T follicular helper cell (primary cell): ENCODE results near the gene INCA1.
A peak's percentile ranks its signal among the peaks of the same experiment; 100 is the strongest.
"Not testable (repeated sequence)": the region's sequence is repeated elsewhere in the genome, so short reads cannot be mapped to it uniquely, and the experiment has no call there.

Experiments
- DNase-seq: peaks from one replicate; pipeline ENCODE4 v3.0.0-alpha.2; 2020; ENCODE audit warnings: low read depth
- total RNA-seq, 2 experiments: gene quantifications; one replicate each; lab custom pipeline; 2026; lab: John Stamatoyannopoulos, UW

The INCA1 gene, protein sequence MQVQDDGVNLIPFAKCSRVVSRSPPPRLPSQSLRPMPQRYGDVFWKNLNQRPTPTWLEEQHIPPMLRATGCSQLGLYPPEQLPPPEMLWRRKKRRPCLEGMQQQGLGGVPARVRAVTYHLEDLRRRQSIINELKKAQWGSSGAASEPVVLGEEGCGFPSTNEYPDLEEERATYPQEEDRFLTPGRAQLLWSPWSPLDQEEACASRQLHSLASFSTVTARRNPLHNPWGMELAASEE
- total RNA-seq: 0 to 0.18 reads per million in 2 experiments

DNA sequence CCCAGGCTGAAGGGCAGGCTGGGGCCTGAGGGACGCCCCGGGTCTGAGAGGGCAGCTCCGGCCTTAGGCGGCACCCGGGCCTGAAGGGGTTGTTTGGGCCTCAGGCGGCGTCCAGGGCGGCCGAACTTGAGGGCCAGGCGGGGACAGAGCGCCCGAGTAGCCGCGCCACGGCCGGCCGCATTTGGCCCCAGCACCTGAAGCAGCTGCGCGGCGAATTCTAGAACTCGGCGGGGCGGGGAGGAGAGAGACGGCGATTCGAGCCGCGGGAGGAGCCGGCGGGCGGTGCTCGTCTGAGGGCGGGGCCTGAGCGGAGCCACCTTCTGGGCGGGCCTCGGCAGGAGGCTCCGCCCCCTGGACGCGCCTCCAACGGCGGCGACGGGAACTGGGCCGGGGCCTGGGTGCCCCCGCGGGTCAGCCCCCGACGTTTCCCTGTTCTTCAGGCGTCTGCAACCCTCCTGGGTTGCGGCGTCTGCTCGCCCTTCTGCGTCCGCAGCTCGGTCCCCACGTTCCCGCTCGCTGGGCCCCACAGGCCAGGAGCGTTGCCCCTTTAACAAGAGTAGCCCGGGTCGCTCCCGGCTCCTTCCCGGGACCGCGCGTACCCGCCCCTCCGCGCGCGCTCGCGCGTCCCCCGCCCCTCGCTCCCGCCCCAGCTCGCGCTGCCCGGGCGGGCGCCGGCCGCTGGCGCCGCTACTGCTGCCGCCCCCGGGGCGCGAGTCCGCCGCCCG lies at the start of gene INCA1, which contains the start of gene KIF1C:
INCA1 (minus strand) TSS at position 221 of the 725 bp plus-strand sequence. CDS start 3,085 bp downstream, outside the sequence.
KIF1C (plus strand) TSS at position 649 of the 725 bp plus-strand sequence. CDS start 2,297 bp downstream, outside the sequence.
- peak; percentile 86 for DNase-seq

DNA sequence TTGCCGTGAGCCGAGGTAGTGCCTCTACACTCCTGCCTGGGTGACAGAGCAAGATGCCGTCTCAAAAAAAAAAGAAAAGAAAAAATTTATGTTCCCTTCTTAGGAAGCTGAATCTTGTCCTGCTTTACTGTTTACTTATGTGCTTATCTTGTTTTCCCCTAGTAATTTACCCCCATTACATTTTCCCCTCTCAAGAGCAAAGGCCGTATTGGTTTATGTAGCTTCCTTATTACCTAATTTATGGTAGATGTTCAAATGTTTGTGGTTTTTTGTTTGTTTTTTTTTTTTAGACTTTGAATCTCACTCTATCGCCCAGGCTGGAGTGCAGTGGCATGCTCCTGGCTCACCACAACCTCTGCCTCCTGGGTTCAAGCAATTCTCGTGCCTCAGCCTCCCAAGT lies 48.2 kb upstream of the INCA1 start:
- DNase-seq: no peak

DNA sequence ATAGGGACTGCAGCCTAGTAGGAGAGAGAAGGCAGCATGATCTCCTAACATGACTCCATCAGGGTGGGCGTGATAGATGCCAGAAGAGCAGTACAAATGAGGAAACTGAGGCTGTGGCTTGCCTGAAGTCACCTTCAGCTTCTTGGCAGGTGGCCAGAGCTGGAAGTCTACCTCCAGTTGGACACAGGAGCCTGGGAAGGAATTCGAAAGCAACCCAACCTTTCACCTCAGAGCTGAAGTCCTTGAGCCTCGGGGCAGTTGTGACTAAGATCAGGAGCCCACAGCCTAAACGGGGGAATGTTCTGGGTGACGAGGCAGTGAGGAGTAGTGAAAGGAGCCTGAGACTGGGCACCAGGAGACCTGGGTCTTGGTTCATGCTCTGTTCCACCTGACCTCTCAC lies 47.3 kb upstream of the INCA1 start:
- DNase-seq: no peak

DNA sequence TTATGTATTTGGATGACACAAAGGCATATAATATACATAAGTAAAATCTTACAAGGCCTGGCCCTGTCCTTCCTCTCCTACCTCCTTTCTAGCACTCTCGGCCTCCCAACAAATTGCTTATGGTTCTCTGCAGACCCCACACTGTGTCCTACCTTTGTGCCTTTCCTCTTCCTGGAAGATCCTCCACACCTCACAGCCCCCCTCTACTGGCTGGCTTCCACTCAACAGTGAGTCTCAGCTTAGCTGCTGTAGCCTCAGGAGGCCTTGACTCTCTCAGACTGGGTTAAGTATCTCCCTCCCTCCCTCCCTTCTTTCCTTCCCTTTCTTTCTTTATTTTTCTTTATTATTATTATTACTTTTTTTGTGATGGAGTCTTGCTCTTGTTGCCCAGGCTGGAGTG lies 46.2 kb upstream of the INCA1 start:
- no peak for DNase-seq

DNA sequence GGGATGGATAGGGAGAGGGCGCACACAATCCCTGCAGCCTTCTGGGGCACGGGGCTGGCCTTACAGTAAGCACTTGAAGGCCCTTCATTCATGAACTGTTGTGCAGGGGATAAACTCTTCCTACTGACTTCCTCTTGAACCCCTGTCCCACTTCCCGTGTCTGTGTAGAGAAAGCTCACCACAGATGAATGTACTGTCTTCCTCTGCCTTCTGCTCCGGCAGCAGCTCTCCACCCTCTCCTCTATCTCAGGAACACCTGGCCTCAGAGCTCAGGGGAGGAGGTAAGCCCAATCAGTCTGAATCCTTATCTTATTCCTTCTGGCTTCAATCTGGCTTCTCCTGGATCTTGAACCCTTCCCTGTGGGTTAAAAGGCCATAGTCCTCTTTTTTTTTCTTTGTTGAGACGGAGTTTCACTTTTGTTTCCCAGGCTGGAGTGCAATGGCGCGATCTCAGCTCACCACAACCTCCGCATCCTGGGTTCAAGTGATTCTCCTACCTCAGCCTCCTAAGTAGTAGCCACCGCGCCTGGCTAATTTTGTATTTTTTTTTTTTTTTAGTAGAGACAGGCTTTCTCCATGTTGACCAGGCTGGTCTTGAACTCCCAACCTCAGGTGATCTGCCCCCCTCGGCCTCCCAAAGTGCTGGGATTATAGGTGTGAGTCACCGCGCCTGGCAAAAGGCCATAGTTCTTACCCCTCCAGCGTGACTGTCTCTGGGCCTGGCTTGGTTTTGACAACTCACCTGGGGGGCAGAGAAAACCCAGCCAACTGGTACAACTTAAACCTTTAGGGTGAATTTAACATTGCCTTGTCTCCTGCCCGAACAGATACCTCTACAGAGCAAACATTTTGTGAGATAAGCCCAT lies 45.1 kb upstream of the INCA1 start:
- DNase-seq: no peak

DNA sequence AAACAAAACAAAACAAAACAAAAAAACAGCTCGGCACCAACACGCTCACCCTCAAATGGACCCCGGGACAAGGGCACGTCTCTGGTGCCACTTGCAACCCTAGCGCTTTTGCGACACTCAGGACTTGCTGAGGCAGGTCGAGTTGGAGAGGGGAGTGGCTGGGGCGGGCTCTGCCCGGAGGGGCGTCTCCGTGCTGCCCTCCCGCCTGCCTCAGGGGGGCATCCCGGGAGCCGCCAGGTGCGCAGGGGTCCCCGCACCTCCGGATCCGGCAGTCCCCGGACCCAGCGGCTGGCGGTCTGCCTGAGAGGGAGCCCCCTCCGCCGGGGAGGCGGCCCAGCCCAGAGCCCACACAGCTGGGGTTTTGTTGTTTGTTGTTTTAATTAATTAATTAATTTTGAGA lies 38.0 kb upstream of the INCA1 start, which contains the start of gene SLC52A1:
SLC52A1 (minus strand) TSS at position 112 of the 400 bp plus-strand sequence. CDS start 820 bp downstream, outside the sequence.
- DNase-seq: no peak

DNA sequence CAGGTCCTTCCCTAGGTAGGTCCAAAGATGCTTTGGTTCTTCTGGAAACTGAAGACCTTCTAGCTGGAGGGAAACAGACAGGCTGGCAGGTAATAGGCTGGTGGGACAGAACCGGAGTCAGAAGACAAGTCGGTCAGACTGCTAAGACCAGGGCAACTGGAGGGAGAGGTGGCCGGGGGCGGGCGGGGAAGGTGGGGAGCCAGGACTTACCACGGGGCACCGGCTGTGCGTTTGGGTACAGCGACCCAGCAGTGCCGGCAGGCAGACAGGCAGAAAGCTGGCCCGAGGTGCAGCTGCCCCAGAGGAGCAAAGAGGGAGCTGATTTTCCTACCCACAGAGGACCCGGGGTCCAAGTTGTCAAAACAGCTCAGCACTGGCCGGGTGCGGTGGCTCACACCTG lies 37.3 kb upstream of the INCA1 start:
- DNase-seq: no peak

DNA sequence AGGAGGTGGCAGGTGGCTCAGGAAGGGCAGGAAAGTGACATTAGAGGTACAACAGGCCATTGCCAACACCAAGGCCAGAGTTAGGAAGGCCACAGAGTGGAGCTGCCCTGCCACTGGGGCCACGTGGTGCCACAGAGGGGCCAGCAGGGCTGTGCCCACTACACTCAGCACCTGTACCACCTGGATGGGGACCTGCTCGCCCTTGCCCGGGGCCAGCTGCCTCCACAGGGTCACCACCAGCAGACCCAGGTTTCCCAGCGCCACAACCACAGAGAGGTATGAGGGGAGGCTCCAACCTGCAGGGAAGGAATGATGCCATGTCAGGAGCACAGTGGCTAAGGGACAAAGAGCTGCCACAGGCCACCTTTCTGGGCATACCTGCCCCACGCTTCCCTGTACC lies 36.7 kb upstream of the INCA1 start:
- DNase-seq: no peak

DNA sequence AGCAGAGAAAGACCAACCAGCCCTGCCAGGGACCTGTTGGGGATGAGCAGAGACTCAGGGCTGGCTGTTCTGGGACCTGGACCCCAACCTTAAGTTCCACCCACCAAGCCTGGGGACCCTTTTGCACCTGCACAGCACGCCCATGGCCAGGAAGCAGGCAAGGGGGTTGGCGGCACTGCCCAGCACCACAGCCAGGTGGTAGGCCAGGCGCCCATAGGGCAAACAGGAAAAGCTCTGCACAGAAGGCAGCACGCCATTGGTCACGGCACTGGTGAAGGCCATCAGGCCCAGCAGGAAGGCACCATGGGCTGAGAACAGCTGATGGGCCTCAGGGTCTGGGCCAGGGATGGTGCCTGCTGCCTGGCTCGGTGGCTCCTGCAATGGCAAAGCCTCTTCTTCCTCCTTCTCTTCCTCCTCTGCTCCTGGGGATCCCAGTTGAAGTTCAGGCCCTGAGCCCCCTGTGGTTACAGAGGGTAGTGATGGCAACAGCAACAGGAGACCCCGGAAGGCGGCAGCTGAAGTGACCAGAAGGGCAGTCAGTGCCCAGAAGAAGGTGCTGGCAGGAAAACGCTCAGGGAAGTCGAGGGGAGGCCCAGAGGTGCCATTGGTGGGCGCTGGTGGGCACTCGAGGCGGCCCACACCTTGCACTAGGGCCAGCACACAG lies 36.2 kb upstream of the INCA1 start:
- no peak for DNase-seq

DNA sequence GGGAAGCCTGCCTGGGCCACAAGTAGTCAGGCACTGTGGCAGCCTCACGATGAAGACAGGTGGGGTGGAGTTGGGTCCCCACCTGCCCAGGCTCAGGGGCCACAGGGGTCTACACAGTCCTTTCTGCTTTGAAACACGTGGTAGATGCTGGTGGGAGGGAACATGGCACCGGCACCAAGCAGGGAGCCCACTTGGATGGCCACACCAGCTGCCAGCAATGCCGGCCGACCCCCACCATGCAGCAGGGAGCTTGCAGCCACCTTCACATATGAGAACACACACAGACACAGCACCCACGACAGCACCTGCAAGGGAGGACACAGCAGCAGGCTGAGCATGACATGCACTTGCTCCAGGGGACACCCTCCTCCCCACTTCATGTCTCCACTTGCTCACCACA lies 35.5 kb upstream of the INCA1 start:
- DNase-seq: no peak

DNA sequence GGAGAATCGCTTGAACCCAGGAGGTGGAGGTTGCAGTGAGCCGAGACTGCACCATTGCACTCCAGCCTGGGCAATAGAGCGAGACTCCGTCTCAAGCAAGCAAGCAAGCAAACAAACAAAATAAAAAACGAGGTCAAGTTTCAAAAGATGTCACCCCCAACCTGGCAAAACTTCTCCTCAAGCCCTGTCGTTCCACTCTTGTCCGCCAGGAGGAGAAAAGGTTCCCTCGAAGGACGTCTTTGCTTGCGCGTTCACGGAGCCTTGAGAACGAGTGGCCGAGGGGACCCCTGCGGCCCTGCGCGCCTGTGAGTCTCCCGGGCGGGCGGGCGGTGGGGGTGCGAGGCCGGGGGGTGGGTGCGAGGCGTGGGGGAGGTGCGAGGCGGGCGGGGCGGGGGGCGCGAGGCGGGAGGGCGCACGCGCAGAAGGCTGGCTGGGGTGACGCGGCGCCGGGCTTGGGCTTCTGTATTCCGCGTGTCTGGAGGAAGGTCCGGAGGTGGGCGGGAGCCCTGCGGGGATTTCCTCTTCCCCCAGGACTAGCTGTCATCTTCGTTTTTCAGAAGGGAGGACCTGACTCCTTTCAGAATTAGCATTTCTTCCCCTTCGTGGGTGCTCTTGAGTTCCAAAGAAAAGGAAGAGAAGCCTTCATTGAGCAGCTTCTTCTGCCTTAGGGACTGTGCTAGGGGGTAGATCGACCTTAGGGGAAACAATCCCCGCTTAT lies 34.2 kb upstream of the INCA1 start:
- peak; percentile 74 for DNase-seq

DNA sequence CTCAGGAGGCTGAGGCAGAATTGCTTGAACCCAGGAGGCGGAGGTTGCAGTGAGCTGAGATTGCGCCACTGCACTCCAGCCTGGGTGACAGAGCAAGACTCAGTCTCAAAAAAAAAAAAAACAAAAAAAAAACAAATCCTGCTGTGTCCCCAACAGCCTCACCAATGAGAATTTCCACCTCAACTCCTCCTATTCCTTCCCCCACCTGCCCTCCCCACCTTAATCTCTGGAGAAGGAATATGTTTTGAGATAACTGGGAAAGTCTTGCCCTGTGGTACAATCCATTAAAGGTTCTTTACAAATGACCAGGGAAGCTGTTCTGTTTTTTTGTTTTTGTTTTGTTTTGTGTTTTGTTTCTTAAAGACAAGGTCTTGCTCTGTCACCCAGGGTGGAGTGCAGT lies 32.8 kb upstream of the INCA1 start:
- DNase-seq: not testable (repeated sequence)

DNA sequence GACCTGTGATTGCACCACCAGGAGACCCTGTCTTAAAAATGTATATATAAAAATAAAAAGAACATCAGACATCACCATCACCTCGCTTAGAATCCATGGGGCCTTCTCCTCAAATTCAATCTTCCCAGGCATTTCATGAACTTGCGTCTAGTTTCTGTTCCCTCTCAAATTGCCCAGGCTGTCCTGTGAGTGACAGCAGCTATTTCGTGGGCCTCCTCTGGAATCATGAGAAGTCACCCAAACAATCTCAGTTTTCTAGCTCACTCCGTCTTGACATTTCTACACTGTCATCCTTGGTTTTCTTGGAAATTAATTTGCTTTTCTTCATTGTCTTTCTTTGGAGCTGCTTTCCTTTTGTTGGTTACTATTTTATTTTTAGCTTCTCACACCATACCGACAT lies 30.6 kb upstream of the INCA1 start:
- DNase-seq: no peak

DNA sequence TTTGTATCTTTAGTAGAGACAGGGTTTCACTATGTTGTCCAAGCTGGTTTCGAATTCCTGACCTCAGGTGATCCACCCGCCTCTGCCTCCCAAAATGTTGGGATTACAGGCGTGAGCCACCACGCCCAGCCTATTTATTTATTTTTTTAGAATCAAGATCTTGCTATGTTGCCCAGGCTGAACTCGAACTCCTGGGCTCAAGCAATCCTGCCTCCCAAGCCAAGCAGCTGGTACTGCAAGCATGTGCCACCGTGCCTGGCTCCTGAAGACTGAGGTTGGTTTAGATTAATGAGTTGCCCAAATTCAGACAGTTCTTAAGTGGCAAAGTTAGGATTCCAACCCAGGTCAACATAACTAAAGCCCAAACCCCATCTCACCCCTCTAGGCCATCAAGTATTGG lies 30.0 kb upstream of the INCA1 start:
- no peak for DNase-seq

DNA sequence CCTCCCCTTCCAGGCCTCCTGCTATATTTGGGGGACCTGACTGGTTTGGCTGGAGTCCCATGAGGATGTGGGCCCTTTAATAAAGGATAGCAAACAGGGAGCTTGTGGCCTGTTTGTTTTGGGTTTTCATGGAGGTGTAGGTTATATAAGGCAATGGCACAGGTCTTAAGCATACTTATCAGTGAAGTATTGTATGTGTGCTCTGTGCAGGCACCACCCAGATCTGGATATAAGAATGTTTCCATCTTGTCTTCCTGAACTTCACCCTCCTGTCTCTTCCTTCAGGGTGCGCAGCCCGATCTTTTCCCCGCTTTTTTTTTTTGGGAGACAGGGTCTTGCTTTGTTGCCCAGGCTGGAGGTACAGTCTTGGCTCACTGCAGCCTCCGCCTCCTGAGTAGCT lies 27.3 kb upstream of the INCA1 start:
- DNase-seq: no peak

DNA sequence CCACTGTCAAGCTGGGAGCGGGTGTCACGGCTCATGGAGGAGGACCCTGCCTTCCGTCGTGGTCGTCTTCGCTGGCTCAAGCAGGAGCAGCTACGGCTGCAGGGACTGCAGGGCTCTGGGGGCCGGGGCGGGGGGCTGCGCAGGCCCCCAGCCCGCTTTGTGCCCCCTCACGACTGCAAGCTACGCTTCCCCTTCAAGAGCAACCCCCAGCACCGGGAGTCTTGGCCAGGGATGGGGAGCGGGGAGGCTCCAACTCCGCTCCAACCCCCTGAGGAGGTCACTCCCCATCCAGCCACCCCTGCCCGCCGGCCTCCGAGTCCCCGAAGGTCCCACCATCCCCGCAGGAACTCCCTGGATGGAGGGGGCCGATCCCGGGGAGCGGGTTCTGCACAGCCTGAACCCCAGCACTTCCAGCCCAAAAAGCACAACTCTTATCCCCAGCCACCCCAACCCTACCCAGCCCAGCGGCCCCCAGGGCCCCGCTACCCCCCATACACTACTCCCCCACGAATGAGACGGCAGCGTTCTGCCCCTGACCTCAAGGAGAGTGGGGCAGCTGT lies 26.3 kb upstream of the INCA1 start:
- no peak for DNase-seq

DNA sequence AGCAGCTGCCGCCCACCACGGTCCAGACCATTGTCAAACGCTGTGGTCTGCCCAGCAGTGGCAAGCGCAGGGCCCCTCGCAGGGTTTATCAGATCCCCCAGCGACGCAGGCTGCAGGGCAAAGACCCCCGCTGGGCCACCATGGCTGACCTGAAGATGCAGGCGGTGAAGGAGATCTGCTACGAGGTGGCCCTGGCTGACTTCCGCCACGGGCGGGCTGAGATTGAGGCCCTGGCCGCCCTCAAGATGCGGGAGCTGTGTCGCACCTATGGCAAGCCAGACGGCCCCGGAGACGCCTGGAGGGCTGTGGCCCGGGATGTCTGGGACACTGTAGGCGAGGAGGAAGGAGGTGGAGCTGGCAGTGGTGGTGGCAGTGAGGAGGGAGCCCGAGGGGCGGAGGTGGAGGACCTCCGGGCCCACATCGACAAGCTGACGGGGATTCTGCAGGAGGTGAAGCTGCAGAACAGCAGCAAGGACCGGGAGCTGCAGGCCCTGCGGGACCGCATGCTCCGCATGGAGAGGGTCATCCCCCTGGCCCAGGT lies 24.9 kb upstream of the INCA1 start:
- DNase-seq: no peak

DNA sequence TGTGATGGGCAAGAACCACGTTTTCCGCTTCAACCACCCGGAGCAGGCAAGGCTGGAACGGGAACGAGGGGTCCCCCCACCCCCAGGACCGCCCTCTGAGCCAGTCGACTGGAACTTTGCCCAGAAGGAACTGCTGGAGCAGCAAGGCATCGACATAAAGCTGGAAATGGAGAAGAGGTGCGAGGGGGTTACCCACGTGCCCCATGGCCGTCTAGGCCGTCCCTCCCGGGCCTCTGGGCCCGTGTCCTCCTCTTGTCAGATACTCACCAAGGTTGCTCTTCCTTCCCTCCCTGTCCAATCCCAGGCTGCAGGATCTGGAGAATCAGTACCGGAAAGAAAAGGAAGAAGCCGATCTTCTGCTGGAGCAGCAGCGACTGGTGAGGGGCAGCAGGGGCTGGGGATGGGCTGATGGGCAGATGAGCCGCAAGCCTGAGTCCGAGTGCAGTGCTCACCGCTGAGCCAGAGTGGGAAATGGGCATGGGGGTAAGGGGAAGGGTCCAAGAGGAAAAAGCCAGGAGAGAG lies 23.2 kb upstream of the INCA1 start:
- DNase-seq: no peak

DNA sequence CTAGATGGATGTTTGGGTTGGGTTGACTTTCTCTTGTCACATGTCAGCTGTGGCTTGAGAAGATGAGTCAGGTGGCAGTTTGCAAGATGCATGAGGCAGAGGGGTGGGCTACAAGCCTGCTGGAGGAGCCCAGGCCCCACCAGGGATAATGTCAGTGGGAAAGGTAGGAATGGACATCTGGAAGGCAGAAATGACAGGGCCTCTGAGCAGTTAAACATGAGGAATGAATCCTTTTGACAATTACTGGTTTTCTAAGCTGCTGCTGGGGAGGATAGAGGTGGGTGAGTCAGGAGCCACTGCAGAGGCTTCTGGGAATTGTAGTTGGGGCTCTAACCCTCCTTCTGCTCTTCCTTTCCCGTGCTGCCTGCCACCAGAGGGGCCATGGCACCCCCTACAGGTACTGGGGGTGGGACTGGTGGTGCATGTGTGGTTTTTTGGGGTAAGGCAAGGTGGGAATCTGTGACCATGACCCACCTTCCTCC lies 22.2 kb upstream of the INCA1 start:
- DNase-seq: no peak

DNA sequence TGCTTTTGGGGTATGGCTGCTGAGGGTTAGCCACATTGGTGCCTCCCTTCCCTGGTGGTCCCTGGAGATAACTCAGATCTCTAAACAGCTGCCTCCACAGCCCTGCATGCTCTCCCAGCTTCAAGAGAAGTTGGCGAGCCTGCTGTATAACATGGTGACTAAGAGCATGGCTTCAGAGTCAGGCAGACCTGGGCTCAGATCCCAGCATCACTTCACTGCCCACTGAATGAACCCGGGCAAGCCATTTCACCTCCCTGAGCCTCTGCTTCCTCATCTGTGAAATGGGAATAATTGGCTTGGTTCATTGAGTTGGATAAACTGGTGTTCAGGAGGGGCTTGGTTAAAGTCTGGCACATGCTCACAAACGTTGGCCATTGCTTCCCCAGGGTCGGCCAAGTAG lies 17.0 kb upstream of the INCA1 start:
- no peak for DNase-seq
